Breast epithelium (tissue), 3 donors: ENCODE measurements around the gene EEPD1.

Experiments
- CTCF ChIP-seq, 3 donors: fragments of 450-650 bp; IDR thresholded peaks; one replicate each; pipeline ENCODE4 v1.5.1; 2016 to 2017; ENCODE audit warnings: antibody characterized with exemption in 3 of 3, mild to moderate bottlenecking in 3 of 3, moderate library complexity in 3 of 3
- POLR2A ChIP-seq: fragments of 450-650 bp; IDR thresholded peaks from one replicate; pipeline ENCODE4 v1.6.1; 2016; ENCODE audit warnings: antibody characterized with exemption, mild to moderate bottlenecking, moderate library complexity
- POLR2AphosphoS5 ChIP-seq, 3 donors: sonication (generic); formaldehyde crosslinking; IDR thresholded peaks; one replicate each; pipeline ENCODE4 v1.6.1; 2017; ENCODE audit warnings: antibody characterized with exemption in 3 of 3

GRCh38 chr7:36266683-36267082, 113.6 kb downstream of the EEPD1 start:
- no peak for TF ChIP-seq CTCF (IDR thresholded peaks at IDR 0.05)
- no peak for TF ChIP-seq POLR2AphosphoS5 (IDR thresholded peaks at IDR 0.05)
- TF ChIP-seq POLR2A: no peak
